ENCODE measurements around the gene GCKR.

The GCKR gene

DNA sequence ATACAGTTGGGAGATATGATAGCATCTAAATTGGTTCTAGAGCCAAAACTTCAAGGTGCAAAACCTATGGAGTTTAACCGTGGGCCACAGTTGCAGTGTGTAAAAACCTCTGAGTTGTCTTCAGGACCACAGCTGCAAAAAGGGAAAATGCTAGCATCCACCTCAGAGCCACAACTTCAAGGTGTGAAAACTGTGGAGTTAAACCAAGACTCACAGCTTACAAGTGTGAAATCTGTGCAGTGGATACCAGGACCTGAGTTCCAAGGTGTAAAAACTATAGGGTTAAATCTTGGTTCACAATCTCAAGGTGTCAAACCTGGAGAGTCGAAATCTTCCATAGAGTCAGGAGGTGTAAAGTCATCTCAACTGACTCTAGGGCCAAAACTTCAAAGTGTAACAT lies 75.8 kb downstream of the GCKR start:
- in situ Hi-C loops (cut with MboI; ENCODE audit: low sequenced_read_pairs): no loop called here

DNA sequence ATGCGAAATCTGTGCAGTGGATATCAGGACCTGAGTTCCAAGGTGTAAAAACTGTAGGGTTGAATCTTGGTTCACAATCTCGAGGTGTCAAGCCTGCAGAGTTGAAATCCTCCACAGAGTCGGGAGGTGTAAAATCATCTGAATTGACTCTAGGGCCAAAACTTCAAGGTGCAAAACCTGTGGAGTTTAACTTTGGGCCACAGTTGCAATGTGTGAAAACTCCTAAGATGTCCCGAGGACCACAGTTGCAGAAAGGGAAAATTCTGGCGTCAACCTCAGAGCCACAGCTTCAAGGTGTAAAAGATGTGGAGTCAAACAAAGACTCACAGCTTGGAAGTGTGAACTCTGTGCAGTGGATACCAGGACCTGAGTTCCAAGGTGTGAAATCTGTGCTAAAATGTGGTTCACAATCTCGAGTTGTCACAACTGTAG lies 76.4 kb downstream of the GCKR start:
- in situ Hi-C loops (cut with MboI; ENCODE audit: low sequenced_read_pairs): no loop called here

Data from hTERT RPE-1 (cell line).